HCT116 (cell line): ENCODE results near the gene APOL3. TPM values are rescaled to one million over a fixed set of nuclear protein-coding genes. Genes with fewer than 3 reads are reported as not detected.
"Not testable (repeated sequence)": the region's sequence is repeated elsewhere in the genome, so short reads cannot be mapped to it uniquely, and the experiment has no call there.

Experiments used
- ATAC-seq: fragments of 200-7000 bp; cut with Tn5 transposase; 2 replicates; pipeline ENCODE4 v1.9.1; 2020; ENCODE audit warnings: mild to moderate bottlenecking, moderate library complexity
- BruUV-seq: library from RNA; stranded (reverse); fragments of 400-500 nt; replicated peaks from 2 replicates; lab custom pipeline; 2021; lab: Mats Ljungman, UMichigan
- CTCF ChIA-PET: fragments of 300-600 bp; sonication (Branson Sonifier 250); formaldehyde crosslinking; loops from one replicate; lab custom pipeline; 2021; ENCODE audit warnings: antibody characterized with exemption; lab: Charles Lee
- POLR2A ChIA-PET: fragments of 300-600, 350-600 bp; sonication (Branson Sonifier 250); formaldehyde crosslinking; loops from one replicate; lab custom pipeline; 2021; ENCODE audit warnings: antibody characterized with exemption; lab: Charles Lee
- RAD21 ChIA-PET, 2 experiments: fragments of 300-600 bp; sonication (Branson Sonifier 250); formaldehyde crosslinking; loops; one replicate each; lab custom pipeline; 2023; ENCODE audit warnings: low total read pairs in 2 of 2; ENCODE audit not compliant: uncharacterized antibody in 2 of 2, unreplicated experiment in 2 of 2, low non-redundant PET in 1 of 2; lab: Charles Lee
- DNase-seq: peaks from one replicate; pipeline ENCODE4 v3.0.0-alpha.2; 2010; ENCODE audit warnings: low read depth, low spot score
- H2AFZ ChIP-seq: fragments of 200-600 bp; shearing (Covaris generic), sonication (generic); 2 replicates; pipeline ENCODE4 v1.6.1; 2017; ENCODE audit warnings: low read depth, mixed run types, mixed read lengths, antibody characterized with exemption, low read length; ENCODE audit not compliant: poor library complexity, severe bottlenecking
- H3K27ac ChIP-seq: 2 replicates; pipeline ENCODE4 v1.5.1; 2012; ENCODE audit warnings: low read depth, low read length
- H3K27me3 ChIP-seq: fragments of 200-600 bp; sonication (generic); 2 replicates; pipeline ENCODE4 v1.6.1; 2016; ENCODE audit warnings: mixed run types, low read length, mixed read lengths; ENCODE audit not compliant: insufficient read depth
- H3K36me3 ChIP-seq, 2 experiments: fragments of 200-500 bp in 1 of 2; fragments of 200-600 bp in 1 of 2; sonication (Bioruptor generic) in 1 of 2; sonication (generic) in 1 of 2; 2 replicates each; pipeline versions ENCODE4 v1.5.1 to v1.6.1; 2014 to 2016; ENCODE audit warnings: low read length in 2 of 2, inconsistent platforms in 1 of 2, mixed read lengths in 1 of 2, mixed run types in 1 of 2; ENCODE audit not compliant: insufficient read depth in 2 of 2, control insufficient read depth in 1 of 2
- H3K4me1 ChIP-seq, 2 experiments: fragments of 200-600 bp in 1 of 2; sonication (generic) in 1 of 2; 2 replicates each; pipeline versions ENCODE4 v1.5.1 to v1.6.1; 2012 to 2017; ENCODE audit warnings: low read length in 2 of 2, inconsistent platforms in 1 of 2, mild to moderate bottlenecking in 1 of 2, mixed read lengths in 1 of 2, mixed run types in 1 of 2, moderate library complexity in 1 of 2; ENCODE audit not compliant: insufficient read depth in 2 of 2, control insufficient read depth in 1 of 2
- H3K4me2 ChIP-seq: fragments of 200-600 bp; sonication (generic); 2 replicates; pipeline ENCODE4 v1.6.1; 2017; ENCODE audit warnings: mixed run types, low read length, mixed read lengths
- H3K4me3 ChIP-seq, 2 experiments: fragments of 200-600 bp in 1 of 2; sonication (generic) in 1 of 2; replicated peaks in 1 of 2; 2 replicates each; pipeline ENCODE4 v1.5.1; 2011 to 2016; ENCODE audit warnings: low read length in 2 of 2, control low read depth in 1 of 2, low read depth in 1 of 2, mild to moderate bottlenecking in 1 of 2, mixed read lengths in 1 of 2, mixed run types in 1 of 2
- H3K79me2 ChIP-seq: fragments of 200-600 bp; sonication (generic); 2 replicates; pipeline ENCODE4 v1.6.1; 2017; ENCODE audit warnings: mild to moderate bottlenecking, mixed run types, low read length, moderate library complexity, mixed read lengths; ENCODE audit not compliant: insufficient read depth
- H3K9ac ChIP-seq: fragments of 200-600 bp; sonication (generic); 2 replicates; pipeline ENCODE4 v1.6.1; 2016; ENCODE audit warnings: low read length, mixed read lengths
- H3K9me2 ChIP-seq: fragments of 200-600 bp; sonication (generic), shearing (Covaris generic); 2 replicates; pipeline ENCODE4 v1.6.1; 2017; ENCODE audit warnings: mixed run types, mild to moderate bottlenecking, moderate library complexity; ENCODE audit not compliant: insufficient read depth
- H3K9me3 ChIP-seq, 2 experiments: fragments of 200-500 bp in 1 of 2; fragments of 200-600 bp in 1 of 2; sonication (Bioruptor generic) in 1 of 2; sonication (generic) in 1 of 2; 2 replicates each; pipeline ENCODE4 v1.6.1; 2014 to 2017; ENCODE audit warnings: low read length in 2 of 2, mixed read lengths in 2 of 2, inconsistent platforms in 1 of 2, low read depth in 1 of 2, mild to moderate bottlenecking in 1 of 2, mixed run types in 1 of 2, moderate library complexity in 1 of 2; ENCODE audit not compliant: control insufficient read depth in 1 of 2, insufficient read depth in 1 of 2
- H4K20me1 ChIP-seq: fragments of 200-600 bp; sonication (generic), shearing (Covaris generic); 2 replicates; pipeline ENCODE4 v1.6.1; 2017; ENCODE audit warnings: mixed run types, mild to moderate bottlenecking, moderate library complexity; ENCODE audit not compliant: insufficient read depth
- CBX3 ChIP-seq: IDR thresholded peaks from 2 replicates; pipeline ENCODE4 v1.6.1; 2012; ENCODE audit warnings: low read depth
- ELF1 ChIP-seq: IDR thresholded peaks from 2 replicates; pipeline ENCODE4 v1.6.1; 2012; ENCODE audit warnings: low read depth, borderline replicate concordance
- FOSL1 ChIP-seq: IDR thresholded peaks from 2 replicates; pipeline ENCODE4 v1.6.1; 2012; ENCODE audit warnings: low read depth
- JUND ChIP-seq: IDR thresholded peaks from 2 replicates; pipeline ENCODE4 v1.6.1; 2012
- RAD21 ChIP-seq: IDR thresholded peaks from 2 replicates; pipeline ENCODE4 v1.6.1; 2012; ENCODE audit warnings: low read depth, mild to moderate bottlenecking
- SP1 ChIP-seq: IDR thresholded peaks from 2 replicates; pipeline ENCODE4 v1.6.1; 2012; ENCODE audit warnings: low read depth
- TCF7L2 ChIP-seq: IDR thresholded peaks from 2 replicates; pipeline ENCODE4 v1.7.0; 2011; ENCODE audit warnings: borderline replicate concordance, inconsistent platforms; ENCODE audit not compliant: insufficient read depth, insufficient read length; ENCODE audit errors: extremely low read depth
- YY1 ChIP-seq: IDR thresholded peaks from 2 replicates; pipeline ENCODE4 v1.6.1; 2011; ENCODE audit warnings: low read length, low read depth, moderate library complexity, mild to moderate bottlenecking; ENCODE audit not compliant: insufficient replicate concordance; ENCODE audit errors: extremely low read depth
- ZFX ChIP-seq: fragments of 450-650 bp; IDR thresholded peaks from 2 replicates; pipeline ENCODE4 v1.6.1; 2017
- intact Hi-C: fragments of 100-400 bp; cut with micrococcal nuclease; formaldehyde crosslinking; loops from 2 replicates; pipeline ENCODE4 v1.10.0; 2022
- total RNA-seq: library from RNA; stranded (reverse); gene quantifications from one replicate; pipeline ENCODE4 v1.2.1, GENCODE V29; 2021; ENCODE audit not compliant: unreplicated experiment
- TF ChIP-seq, protein P1 (sequence below): IDR thresholded peaks from 2 replicates; pipeline ENCODE4 v1.6.1; 2011; ENCODE audit warnings: mild to moderate bottlenecking, low read length, moderate library complexity; ENCODE audit not compliant: insufficient replicate concordance; ENCODE audit errors: extremely low read depth

Gene APOL3
- total RNA-seq, 1 experiment from 2014 or later, result 0.49 TPM

DNA sequence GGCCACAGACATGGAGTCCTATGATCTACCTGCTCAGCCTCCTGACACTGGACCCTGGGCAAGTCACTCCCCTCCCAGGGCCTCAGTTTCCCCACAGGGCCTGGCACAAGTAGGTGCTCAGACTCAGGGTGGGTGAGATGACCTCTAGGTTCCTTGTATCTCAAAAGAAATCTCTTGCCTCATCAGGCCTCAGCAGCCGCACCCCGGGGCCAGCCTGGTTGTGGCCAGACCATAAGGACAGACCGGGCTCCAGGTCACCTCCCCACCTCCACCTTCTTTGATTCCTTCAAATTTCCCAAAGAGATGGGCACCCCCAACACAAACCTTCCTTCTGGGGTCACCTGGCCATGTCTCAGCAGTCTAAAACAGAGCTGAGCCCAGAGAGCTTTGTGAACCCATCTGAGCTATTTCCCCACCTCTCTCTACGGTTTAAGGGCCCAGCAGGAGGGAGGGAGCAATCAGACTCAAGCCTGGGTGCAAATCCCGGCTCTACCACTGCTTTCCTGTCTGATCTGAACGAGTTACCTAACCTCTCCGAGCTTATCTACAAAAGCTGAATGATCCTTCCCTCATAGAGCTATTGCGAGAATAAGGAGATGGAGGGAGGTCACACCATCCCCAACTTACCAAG is 43.6 kb upstream of the APOL3 start:
- POLR2A ChIA-PET, result no interaction called here
- Histone ChIP-seq H3K79me2 (no peaks in the 10 kb centered on the region), H3K27ac (no peak overlapping the region), H3K9me3 (no peaks in the 10 kb centered on the region)
- TF ChIP-seq TCF7L2, result no peak
- TF ChIP-seq YY1, result no peak
- no peak for TF ChIP-seq ELF1
- TF ChIP-seq, protein P1, sequence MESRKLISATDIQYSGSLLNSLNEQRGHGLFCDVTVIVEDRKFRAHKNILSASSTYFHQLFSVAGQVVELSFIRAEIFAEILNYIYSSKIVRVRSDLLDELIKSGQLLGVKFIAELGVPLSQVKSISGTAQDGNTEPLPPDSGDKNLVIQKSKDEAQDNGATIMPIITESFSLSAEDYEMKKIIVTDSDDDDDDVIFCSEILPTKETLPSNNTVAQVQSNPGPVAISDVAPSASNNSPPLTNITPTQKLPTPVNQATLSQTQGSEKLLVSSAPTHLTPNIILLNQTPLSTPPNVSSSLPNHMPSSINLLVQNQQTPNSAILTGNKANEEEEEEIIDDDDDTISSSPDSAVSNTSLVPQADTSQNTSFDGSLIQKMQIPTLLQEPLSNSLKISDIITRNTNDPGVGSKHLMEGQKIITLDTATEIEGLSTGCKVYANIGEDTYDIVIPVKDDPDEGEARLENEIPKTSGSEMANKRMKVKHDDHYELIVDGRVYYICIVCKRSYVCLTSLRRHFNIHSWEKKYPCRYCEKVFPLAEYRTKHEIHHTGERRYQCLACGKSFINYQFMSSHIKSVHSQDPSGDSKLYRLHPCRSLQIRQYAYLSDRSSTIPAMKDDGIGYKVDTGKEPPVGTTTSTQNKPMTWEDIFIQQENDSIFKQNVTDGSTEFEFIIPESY, result no peak
- TF ChIP-seq ZFX, result no peak
- TF ChIP-seq SP1, result no peak
- TF ChIP-seq JUND, result no peak
- TF ChIP-seq RAD21, result no peak
- TF ChIP-seq CBX3, result no peak
- no peak for TF ChIP-seq FOSL1
- TF ChIP-seq, all 23 proteins: peak for 0
- intact Hi-C loops, result no loop called here
- DNase-seq (no peak), ATAC-seq (no peak)
- Histone ChIP-seq H3K9ac (no peak overlapping the region), H3K27me3 (no peaks in the 10 kb centered on the region; the same call in 1 of the 2 replicates), H3K9me2 (no peaks in the 10 kb centered on the region), H4K20me1 (no peaks in the 10 kb centered on the region), H2AFZ (no peak overlapping the region), H3K4me3 (no peak overlapping the region), H3K36me3 (no peaks in the 10 kb centered on the region), H3K4me1 (no peaks in the 10 kb centered on the region), H3K4me2 (no peak overlapping the region)
- no TSS peak for BruUV-seq
- RAD21 ChIA-PET, result no interaction called here
- CTCF ChIA-PET, result interaction anchor here (0.8 kb wide), 1 partner anchor 23 kb away, joined by 3 read pairs; no protein-coding TSS in a partner anchor

DNA sequence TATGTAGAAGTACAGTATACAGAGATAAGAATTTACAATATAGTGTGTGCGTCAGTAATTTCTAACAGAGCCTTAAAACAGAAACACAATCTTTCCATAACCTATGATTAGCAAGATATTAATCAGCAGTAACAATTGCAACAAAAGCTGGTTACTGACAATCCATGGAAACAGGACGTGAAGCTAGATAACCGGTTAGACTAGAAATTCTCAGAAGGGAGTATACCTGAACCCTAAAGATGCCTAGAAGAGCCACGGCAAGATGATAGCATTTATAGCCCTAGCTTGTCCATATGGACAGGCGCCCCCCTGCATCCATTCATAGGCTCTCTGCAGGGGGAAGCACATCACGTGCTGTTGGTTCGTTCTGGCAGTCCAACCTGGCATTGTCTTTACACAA is 42.9 kb upstream of the APOL3 start:
- RAD21 ChIA-PET, H3K27ac ChIP-seq, H3K27me3 ChIP-seq, H3K36me3 ChIP-seq, H3K9me3 ChIP-seq, POLR2A ChIA-PET, H3K9ac ChIP-seq, ATAC-seq, DNase-seq, H3K4me2 ChIP-seq, H3K79me2 ChIP-seq, H4K20me1 ChIP-seq, H3K9me2 ChIP-seq, BruUV-seq, H2AFZ ChIP-seq, intact Hi-C loops, H3K4me1 ChIP-seq, H3K4me3 ChIP-seq: not testable (repeated sequence)
- CTCF ChIA-PET, result interaction anchor here (1.2 kb wide), 1 partner anchor 83 kb away, joined by 3 read pairs; no protein-coding TSS in a partner anchor

- H4K20me1 ChIP-seq, result not testable (repeated sequence)
These were observed 42.4 kb upstream of the APOL3 start for GRCh38 chr22:36202906-36203305.

More at GRCh38 chr22:36202906-36203305, 42.4 kb upstream of the APOL3 start:
- H3K9ac ChIP-seq, BruUV-seq, H3K27ac ChIP-seq, H3K4me2 ChIP-seq, H2AFZ ChIP-seq, H3K9me2 ChIP-seq, H3K4me3 ChIP-seq, ATAC-seq, intact Hi-C loops, POLR2A ChIA-PET, H3K27me3 ChIP-seq, H3K4me1 ChIP-seq, H3K36me3 ChIP-seq, DNase-seq, RAD21 ChIA-PET, H3K79me2 ChIP-seq, H3K9me3 ChIP-seq: not testable (repeated sequence)
- CTCF ChIA-PET, result interaction anchor here (1.2 kb wide), 1 partner anchor 84 kb away, joined by 3 read pairs; no protein-coding TSS in a partner anchor
